Activated naive CD4-positive, alpha-beta T cell treated with anti-CD3 and anti-CD28 coated beads for 36 hours (primary cell): Measurements from ENCODE around the gene GNB1. TPM values are rescaled to one million over a fixed set of nuclear protein-coding genes. Genes with fewer than 3 reads are reported as not detected.

Experiments used
- CTCF ChIA-PET: fragments of 350-600 bp; sonication (Branson Sonifier 250); formaldehyde crosslinking; loops from one replicate; lab custom pipeline; 2021; ENCODE audit warnings: antibody characterized with exemption; lab: Charles Lee
- DNase-seq: peaks from one replicate; pipeline ENCODE4 v3.0.0-alpha.2; 2020
- H3K27ac Mint-ChIP-seq: one replicate; pipeline ENCODE4 v1.8.0; 2021; ENCODE audit warnings: mild to moderate bottlenecking, mixed read lengths
- H3K27me3 Mint-ChIP-seq: one replicate; pipeline ENCODE4 v1.8.0; 2021; ENCODE audit warnings: low read depth, mixed read lengths
- H3K36me3 Mint-ChIP-seq: one replicate; pipeline ENCODE4 v1.8.0; 2021; ENCODE audit warnings: low read depth, mixed read lengths
- H3K4me1 Mint-ChIP-seq: one replicate; pipeline ENCODE4 v1.8.0; 2021; ENCODE audit warnings: low read depth, mixed read lengths
- H3K4me3 Mint-ChIP-seq: one replicate; pipeline ENCODE4 v1.8.0; 2021; ENCODE audit warnings: mild to moderate bottlenecking, moderate library complexity, mixed read lengths
- H3K9me3 Mint-ChIP-seq: one replicate; pipeline ENCODE4 v1.8.0; 2021; ENCODE audit warnings: mixed read lengths
- intact Hi-C: fragments of 100-400 bp; cut with micrococcal nuclease; formaldehyde crosslinking; loops from one replicate; pipeline ENCODE4 v1.15.1; 2023
- total RNA-seq, 2 experiments: library from RNA; stranded (reverse); gene quantifications; one replicate each; pipeline ENCODE4 v1.2.3, GENCODE V29; 2021

The GNB1 gene
- total RNA-seq, 2 experiments from 2014 or later: 326 to 351 TPM

DNA sequence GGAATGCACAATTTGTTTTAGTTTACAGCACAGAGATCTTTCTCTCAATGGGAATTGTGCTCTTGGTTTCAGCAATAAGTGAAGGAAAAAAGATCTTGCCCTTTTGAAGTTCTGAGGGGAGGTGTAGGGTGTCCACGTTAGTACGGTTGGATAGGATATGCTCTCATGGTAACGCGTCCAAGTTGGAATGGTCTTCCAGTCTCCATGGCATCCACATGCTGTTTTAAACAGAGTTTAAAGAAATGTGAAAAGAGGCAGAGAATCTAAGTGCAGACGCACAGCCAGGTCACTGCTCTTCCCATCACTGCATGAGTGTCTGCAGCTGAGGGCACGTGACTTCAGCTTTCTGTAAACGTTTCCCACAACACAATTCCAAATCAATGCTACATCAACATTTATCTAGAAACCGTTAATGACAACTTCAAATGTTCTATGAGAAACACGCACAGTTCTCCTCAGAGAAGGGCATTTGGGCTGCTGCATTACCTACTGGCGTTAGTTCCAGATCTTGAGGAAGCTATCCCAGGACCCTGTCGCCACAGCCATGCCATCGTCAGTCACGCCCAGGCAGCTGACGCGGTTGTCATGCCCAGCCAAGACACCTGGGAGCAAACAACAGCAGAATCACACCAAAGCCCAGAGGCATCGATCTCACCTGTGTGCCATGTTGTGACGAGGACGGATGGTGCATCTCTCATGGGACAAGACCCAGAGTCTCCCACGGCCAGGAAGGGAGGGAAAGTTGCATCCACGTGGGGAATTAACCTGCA is 103.9 kb downstream of the GNB1 start:
- no peaks in the 10 kb centered on the region for H3K27me3 Mint-ChIP-seq
- CTCF ChIA-PET: interaction anchor here (1.1 kb wide), 1 partner anchor 22 kb away, joined by 3 read pairs; no protein-coding TSS in a partner anchor
- peaks cover 8% of the 10 kb centered on the region for H3K4me1 Mint-ChIP-seq
- H3K9me3 Mint-ChIP-seq: no peaks in the 10 kb centered on the region
- intact Hi-C loops: loop anchor here (10.0 kb wide), 1 partner anchor 268 kb away; the partner anchor contains the start of gene PRKCZ
- H3K27ac Mint-ChIP-seq: no peak overlapping the region
- H3K36me3 Mint-ChIP-seq: peaks cover 27% of the 10 kb centered on the region
- H3K4me3 Mint-ChIP-seq: no peak overlapping the region
- no peak for DNase-seq

DNA sequence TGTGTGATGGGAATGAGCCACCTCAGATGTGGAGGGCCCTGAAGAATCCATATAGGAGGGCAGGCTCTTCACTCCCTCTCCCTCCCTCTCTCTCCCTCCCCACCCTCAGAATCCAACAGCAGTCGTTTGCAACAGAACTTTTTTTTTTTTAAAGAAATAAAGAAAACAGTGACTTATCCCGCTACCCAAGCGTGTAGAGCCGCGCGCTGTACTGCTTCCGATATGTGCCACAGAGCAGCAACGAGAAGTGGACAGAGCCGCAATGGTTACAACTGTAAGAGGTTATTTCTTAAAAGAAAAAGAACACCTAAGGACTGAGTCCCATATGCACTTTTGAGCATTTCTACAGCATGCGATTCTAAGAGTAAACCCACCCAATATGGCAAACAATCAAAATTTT is 105.2 kb downstream of the GNB1 start:
- Mint-ChIP-seq H3K4me3 (no peak overlapping the region), H3K36me3 (peaks cover 27% of the 10 kb centered on the region), H3K27ac (no peak overlapping the region), H3K9me3 (no peaks in the 10 kb centered on the region), H3K27me3 (no peaks in the 10 kb centered on the region), H3K4me1 (peaks cover 21% of the 10 kb centered on the region)
- intact Hi-C loops: loop anchor here (10.0 kb wide), 1 partner anchor 269 kb away; the partner anchor contains the start of gene PRKCZ
- CTCF ChIA-PET: no interaction called here
- no peak for DNase-seq

DNA sequence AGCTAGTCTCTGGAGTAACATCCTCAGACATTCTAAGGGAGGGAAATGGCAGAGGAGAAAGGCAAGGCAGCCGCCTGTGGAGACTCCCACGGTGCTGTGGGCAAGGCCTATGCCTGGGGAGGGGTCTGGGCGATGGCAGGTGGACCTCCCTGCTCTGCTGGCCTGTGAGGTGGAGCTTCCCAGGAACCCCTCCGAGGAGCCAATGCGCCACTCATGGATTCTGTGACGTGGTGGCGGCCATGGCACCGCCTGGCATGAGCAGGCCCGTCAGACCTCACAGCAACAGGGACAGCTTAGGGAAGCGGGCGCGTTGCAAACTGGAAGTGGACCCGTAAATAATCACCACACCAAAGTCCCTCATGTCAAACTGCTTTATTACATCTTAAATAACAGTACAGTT is 106.0 kb downstream of the GNB1 start:
- CTCF ChIA-PET: no interaction called here
- H3K4me1 Mint-ChIP-seq: peaks cover 28% of the 10 kb centered on the region
- no peaks in the 10 kb centered on the region for H3K9me3 Mint-ChIP-seq
- peak overlapping the region; percentile 18 for H3K27ac Mint-ChIP-seq
- DNase-seq: no peak
- intact Hi-C loops: loop anchor here (10.0 kb wide), 1 partner anchor 270 kb away; the partner anchor contains the start of gene PRKCZ
- H3K4me3 Mint-ChIP-seq: no peak overlapping the region
- H3K27me3 Mint-ChIP-seq: no peaks in the 10 kb centered on the region
- peaks cover 24% of the 10 kb centered on the region for H3K36me3 Mint-ChIP-seq

DNA sequence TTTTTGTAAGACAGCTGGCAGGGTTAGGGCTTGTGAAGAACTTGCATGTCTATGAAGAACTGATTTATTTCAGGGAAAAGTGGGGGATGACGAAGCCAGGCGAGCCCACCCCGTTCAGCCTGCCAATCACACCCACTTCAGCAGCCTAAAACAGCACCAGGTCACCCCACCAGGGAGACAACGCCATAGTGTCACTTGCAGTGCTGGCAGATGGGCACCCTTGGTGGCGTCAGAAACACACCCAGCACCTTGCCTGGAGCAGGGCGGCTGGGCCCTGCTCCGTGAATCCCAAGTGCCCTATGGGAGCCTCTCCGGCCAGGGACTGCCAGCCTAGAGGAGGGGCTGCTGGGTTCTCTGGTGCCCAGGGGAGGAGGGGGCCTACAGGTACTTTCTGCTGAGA is 107.6 kb downstream of the GNB1 start:
- H3K9me3 Mint-ChIP-seq: no peaks in the 10 kb centered on the region
- H3K36me3 Mint-ChIP-seq: peaks cover 15% of the 10 kb centered on the region
- intact Hi-C loops: loop anchor here (10.0 kb wide), 1 partner anchor 271 kb away; the partner anchor contains the start of gene PRKCZ
- H3K4me1 Mint-ChIP-seq: peaks cover 39% of the 10 kb centered on the region
- CTCF ChIA-PET: no interaction called here
- no peak for DNase-seq
- no peaks in the 10 kb centered on the region for H3K27me3 Mint-ChIP-seq
- peak overlapping the region; percentile 63 for H3K27ac Mint-ChIP-seq
- no peak overlapping the region for H3K4me3 Mint-ChIP-seq

DNA sequence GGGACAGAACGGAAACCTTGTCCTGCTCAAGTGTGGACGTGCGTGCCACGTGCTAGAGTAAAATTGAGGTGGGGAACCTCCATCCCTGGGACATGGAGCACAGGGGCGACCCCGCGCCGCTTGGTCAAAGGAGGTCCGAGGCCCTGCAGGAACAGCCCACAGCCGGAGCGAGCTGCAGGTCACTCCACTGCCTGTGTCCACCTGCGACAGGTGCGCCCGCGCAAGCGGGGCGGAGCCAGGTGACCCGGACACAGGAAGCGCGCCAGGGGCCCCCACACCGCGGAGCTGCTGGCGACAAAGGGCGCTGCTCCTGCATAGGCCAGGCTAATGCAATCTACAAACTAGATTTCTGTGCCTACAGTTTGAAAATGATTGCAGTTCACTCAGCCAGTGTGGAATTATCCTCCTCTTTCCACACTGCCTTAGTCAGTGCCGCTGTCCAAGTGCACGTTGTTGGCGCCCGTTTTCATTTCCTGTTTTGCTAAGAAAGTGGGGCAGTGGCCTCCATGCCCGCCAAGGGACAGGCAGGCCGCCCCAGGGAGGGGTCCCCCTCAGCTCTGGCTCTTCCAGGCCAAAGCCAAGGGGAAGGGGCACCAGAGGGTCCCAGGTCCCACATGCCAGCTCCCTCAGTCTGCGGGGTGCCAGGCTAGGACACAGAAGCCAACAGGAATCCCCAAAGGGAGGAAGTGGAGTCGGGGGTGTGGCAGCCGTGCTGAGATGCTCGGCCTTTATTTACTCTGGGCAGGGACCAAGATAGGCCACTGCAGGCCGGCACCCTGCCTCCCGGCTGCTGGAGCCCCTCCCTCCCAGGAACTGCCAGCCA is 108.3 kb downstream of the GNB1 start:
- H3K36me3 Mint-ChIP-seq: peaks cover 9% of the 10 kb centered on the region
- intact Hi-C loops: loop anchor here (10.0 kb wide), 1 partner anchor 272 kb away; the partner anchor contains the start of gene PRKCZ
- peaks cover 39% of the 10 kb centered on the region for H3K4me1 Mint-ChIP-seq
- CTCF ChIA-PET: interaction anchor here (0.5 to 1.0 kb wide), 2 partner anchors 123 to 267 kb away, joined by 3 to 4 read pairs; no protein-coding TSS in a partner anchor
- peak; percentile 40 for DNase-seq
- H3K4me3 Mint-ChIP-seq: no peak overlapping the region
- H3K27ac Mint-ChIP-seq: no peak overlapping the region
- H3K27me3 Mint-ChIP-seq: no peaks in the 10 kb centered on the region
- H3K9me3 Mint-ChIP-seq: no peaks in the 10 kb centered on the region

DNA sequence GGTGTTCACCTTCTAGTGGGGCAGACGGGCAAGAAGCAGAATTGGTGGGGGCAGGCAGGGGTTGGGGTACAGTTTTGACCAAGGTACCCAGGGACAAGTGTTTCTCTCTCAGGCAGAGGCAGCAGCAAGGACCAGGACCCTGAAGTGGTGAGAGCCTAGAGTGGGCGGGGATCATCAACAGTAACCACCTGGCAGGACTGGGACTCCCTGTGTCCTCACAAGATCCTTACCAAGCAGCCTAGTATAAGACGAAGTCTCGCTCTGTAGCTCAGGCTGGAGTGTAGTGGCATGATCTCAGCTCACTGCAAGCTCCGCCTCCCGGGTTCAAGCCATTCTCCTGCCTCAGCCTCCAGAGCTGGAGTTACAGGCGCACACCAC is 109.4 kb downstream of the GNB1 start:
- CTCF ChIA-PET: interaction anchor here (1.0 kb wide), 1 partner anchor 124 kb away, joined by 3 read pairs; no protein-coding TSS in a partner anchor
- Mint-ChIP-seq H3K27me3 (no peaks in the 10 kb centered on the region), H3K9me3 (no peaks in the 10 kb centered on the region), H3K27ac (peak overlapping the region; percentile 39), H3K4me1 (peaks cover 49% of the 10 kb centered on the region), H3K36me3 (peaks cover 6% of the 10 kb centered on the region), H3K4me3 (no peak overlapping the region)
- DNase-seq: peak; percentile 10
- intact Hi-C loops: loop anchor here (10.0 kb wide), 1 partner anchor 273 kb away; the partner anchor contains the start of gene PRKCZ

DNA sequence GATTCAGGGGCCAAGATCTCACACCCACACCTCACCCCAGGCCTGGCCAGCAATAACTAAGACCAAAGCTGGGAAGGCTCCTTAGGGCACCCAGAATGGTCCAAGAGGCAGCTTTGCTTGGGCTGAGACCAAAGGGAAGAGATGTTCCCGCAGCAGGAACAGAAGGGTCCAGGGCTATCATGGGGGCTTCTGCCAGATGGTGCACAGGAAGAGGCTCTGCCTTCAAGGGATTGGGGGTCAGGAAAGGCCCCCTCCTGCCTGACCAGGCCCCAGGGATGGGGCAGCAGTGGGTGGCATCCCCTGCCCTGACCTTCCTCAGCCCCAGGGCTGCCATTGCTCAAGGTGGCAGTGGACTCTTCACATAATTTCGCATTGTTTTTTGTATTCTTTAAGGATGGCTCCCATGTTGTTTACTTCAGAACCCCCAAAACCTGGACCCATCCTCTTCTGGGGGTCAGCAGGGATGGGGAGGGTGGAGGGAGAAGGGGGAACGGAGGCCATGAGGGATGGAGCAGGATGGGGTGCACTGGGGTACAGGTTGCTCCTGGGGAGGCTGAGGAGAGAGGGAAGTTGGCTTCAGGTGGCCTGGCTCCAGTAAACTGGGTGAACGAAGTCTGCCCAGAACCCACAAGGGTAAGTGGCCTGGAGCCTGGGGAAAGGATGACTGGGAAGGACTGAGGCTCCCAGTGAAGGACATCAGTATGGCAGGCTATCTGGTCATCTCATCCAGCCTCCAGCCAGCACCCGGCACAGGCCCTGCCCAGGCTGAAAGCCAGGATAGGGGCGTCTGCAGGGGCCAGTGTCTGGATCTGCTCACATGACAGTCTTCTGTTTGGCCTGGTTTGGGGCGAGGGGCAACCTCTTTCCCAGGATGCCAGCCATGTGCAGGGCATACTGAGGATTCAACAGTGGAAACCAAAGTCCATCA is 110.0 kb downstream of the GNB1 start:
- no peak overlapping the region for H3K4me3 Mint-ChIP-seq
- no peaks in the 10 kb centered on the region for H3K27me3 Mint-ChIP-seq
- intact Hi-C loops: loop anchor here (10.0 kb wide), 1 partner anchor 274 kb away; the partner anchor contains the start of gene PRKCZ
- no peaks in the 10 kb centered on the region for H3K9me3 Mint-ChIP-seq
- no peak for DNase-seq
- H3K36me3 Mint-ChIP-seq: peaks cover 9% of the 10 kb centered on the region
- peaks cover 55% of the 10 kb centered on the region for H3K4me1 Mint-ChIP-seq
- CTCF ChIA-PET: interaction anchor here (1.1 to 2.0 kb wide), 2 partner anchors 43 to 128 kb away, joined by 4 to 12 read pairs; no protein-coding TSS in a partner anchor
- peak overlapping the region; percentile 79 for H3K27ac Mint-ChIP-seq

DNA sequence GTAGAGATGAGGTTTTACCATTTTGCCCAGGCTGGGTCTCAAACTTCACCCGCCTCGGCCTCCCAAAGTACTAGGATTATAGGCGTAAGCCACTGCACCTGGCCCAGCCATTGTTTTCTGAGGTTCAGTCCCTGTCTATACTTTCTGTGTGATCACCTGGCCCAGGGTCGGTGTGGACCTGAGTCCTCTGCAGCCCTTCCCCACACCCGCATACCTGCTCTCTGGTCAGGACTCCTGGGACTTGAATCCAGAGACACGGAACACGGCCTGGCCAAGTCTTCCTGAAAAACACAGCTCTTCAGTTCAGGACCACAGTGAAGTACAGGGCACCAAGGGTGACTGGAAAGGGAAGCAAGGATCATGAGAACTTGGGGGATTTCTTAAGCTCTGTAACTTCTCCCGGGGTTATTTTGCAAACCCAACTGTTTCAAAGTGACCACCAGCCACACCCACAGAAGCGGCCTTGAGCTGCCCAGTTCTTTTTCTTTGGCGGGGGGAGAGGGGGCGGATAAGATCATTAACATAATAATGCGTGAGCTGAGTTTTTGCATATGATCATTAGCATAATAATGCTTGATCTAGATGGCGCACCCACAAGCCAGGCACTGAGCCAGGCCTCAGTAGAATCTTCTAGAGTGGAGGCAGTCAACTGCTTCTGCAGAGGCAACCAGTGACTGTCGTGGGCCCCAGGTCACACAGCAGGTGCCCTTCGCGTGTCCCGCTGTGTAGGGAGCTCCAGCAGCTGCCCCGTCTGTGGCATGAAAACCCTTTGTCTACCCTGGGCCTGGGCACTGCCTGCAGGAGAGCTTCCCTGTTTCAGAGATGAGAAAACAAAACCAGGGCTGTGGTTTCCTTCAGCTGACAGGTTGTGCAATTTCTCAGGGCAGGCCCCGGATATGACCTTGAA is 110.9 kb downstream of the GNB1 start:
- Mint-ChIP-seq H3K4me1 (peaks cover 64% of the 10 kb centered on the region), H3K27me3 (no peaks in the 10 kb centered on the region), H3K4me3 (peak overlapping the region; percentile 38), H3K9me3 (no peaks in the 10 kb centered on the region), H3K27ac (peak overlapping the region; percentile 79), H3K36me3 (peaks cover 8% of the 10 kb centered on the region)
- peak; percentile 80 for DNase-seq
- CTCF ChIA-PET: interaction anchor here (0.6 to 2.0 kb wide), 6 partner anchors 15 to 129 kb away, joined by 3 to 12 read pairs (median 4); no protein-coding TSS in a partner anchor
- intact Hi-C loops: loop anchor here (1.0 to 10.0 kb wide), 2 partner anchors 129 to 275 kb away; partner anchors contain the start of gene PRKCZ

DNA sequence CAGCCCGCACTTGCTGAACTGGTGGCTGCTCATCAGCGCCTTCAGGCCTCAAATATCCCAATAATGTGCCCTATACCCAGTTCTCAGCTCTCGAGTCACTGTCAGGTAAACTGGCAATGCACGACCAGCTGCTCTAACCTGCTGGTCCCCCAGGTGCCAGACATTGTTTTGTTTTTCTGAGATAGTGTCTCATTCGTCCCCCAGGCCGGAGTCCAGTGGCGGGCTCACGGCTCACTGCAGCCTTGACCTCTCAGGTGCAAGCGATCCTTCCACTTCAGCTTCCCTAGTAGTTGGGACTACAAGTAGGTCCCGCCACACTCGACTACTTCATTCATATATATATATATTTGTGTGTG is 111.6 kb downstream of the GNB1 start:
- CTCF ChIA-PET: interaction anchor here (1.1 to 2.0 kb wide), 4 partner anchors 16 to 129 kb away, joined by 3 to 12 read pairs (median 6); no protein-coding TSS in a partner anchor
- intact Hi-C loops: loop anchor here (1.0 kb wide), 1 partner anchor 130 kb away; no protein-coding TSS in a partner anchor
- H3K27ac Mint-ChIP-seq: peak overlapping the region; percentile 79

DNA sequence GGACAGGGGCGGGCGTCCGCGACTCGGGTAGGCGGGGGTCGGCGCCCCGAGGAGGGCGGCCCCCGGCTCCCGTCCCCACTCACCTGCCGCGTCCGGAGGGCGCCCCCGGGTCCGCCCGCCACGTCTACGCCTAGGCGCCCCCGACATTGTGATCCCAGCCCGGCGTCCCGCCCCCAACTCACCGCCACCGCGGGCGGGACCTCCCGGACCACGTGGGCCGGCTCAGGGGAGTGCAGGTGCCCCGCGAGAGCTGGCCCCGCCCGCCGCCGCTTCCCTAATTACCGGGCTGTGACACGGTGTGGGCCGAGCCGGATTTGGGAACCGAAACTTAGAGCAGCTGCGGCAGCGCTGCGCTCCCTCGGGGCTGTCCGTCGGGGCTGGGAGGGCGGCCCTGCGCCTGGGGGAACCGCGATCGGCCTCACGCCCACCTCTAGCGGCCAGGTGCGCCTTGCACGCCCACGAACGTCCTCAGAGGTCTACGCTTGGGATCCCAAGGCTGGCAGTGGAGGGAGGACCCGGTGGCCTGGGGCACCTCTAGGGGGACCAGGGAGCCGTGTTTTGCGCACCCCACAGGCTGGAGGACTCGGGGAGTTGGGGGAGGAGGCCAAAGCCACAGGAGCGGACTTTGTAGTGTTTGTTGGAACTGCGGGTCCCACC is 112.1 kb downstream of the GNB1 start:
- peak; percentile 90 for DNase-seq
- peak overlapping the region; percentile 60 for H3K4me3 Mint-ChIP-seq
- no peaks in the 10 kb centered on the region for H3K9me3 Mint-ChIP-seq
- no peaks in the 10 kb centered on the region for H3K27me3 Mint-ChIP-seq
- CTCF ChIA-PET: interaction anchor here (1.1 to 2.0 kb wide), 4 partner anchors 16 to 130 kb away, joined by 3 to 12 read pairs (median 6); no protein-coding TSS in a partner anchor
- intact Hi-C loops: loop anchor here (1.0 kb wide), 2 partner anchors 113 to 131 kb away; partner anchors contain the start of gene GNB1
- H3K36me3 Mint-ChIP-seq: peaks cover 8% of the 10 kb centered on the region
- peak overlapping the region; percentile 79 for H3K27ac Mint-ChIP-seq
- peaks cover 65% of the 10 kb centered on the region for H3K4me1 Mint-ChIP-seq

More for the DNA sequence above, 111.6 kb downstream of the GNB1 start:
- Mint-ChIP-seq H3K9me3 (no peaks in the 10 kb centered on the region), H3K4me3 (peak overlapping the region; percentile 60), H3K27me3 (no peaks in the 10 kb centered on the region), H3K4me1 (peaks cover 65% of the 10 kb centered on the region), H3K36me3 (peaks cover 8% of the 10 kb centered on the region)
- DNase-seq: no peak
